Measurements from ENCODE around the gene PPRC1.

Gene PPRC1

GRCh38 chr10:102119417-102120141, 13.3 kb upstream of the PPRC1 start:
- DNase-seq: peak; percentile 66

- peak; percentile 68 for DNase-seq
These were observed 12.5 kb upstream of the PPRC1 start, which contains the start of gene LDB1 for GRCh38 chr10:102120142-102120990. Gene LDB1 (minus strand): TSS chr10:102120368. CDS start chr10:102120110, 258 bp downstream.

GRCh38 chr10:102120991-102121738, 11.7 kb upstream of the PPRC1 start:
- peak; percentile 59 for DNase-seq

GRCh38 chr10:102121739-102122372, 11.0 kb upstream of the PPRC1 start:
- DNase-seq: no peak

- no peak for DNase-seq
These were observed 10.4 kb upstream of the PPRC1 start for GRCh38 chr10:102122450-102122849.

- no peak for DNase-seq
These were observed 9.6 kb upstream of the PPRC1 start for GRCh38 chr10:102123223-102123622.

GRCh38 chr10:102131286-102132170, 1.3 kb upstream of the PPRC1 start:
- DNase-seq: no peak

- DNase-seq: no peak
These were observed 662 bp upstream of the PPRC1 start for GRCh38 chr10:102132193-102132562.

GRCh38 chr10:102133373-102134195, 744 bp downstream of the PPRC1 start:
- peak; percentile 85 for DNase-seq

- DNase-seq: no peak
These were observed 1.6 kb downstream of the PPRC1 start for GRCh38 chr10:102134416-102134815.

GRCh38 chr10:102135956-102136526, 3.2 kb downstream of the PPRC1 start:
- DNase-seq: no peak

- no peak for DNase-seq
These were observed 6.7 kb downstream of the PPRC1 start for GRCh38 chr10:102139281-102140110.

- DNase-seq: no peak
These were observed 7.4 kb downstream of the PPRC1 start for GRCh38 chr10:102140218-102140617.

GRCh38 chr10:102140913-102141540, 8.2 kb downstream of the PPRC1 start:
- no peak for DNase-seq

GRCh38 chr10:102141583-102142107, 8.8 kb downstream of the PPRC1 start:
- no peak for DNase-seq

GRCh38 chr10:102146971-102147428, 14.2 kb downstream of the PPRC1 start:
- no peak for DNase-seq

GRCh38 chr10:102147561-102147960, 14.7 kb downstream of the PPRC1 start:
- DNase-seq: no peak

- DNase-seq: no peak
These were observed 15.4 kb downstream of the PPRC1 start for GRCh38 chr10:102148275-102148674.
